ENCODE data around the gene WASHC4.
"Not testable (repeated sequence)": the region's sequence is repeated elsewhere in the genome, so short reads cannot be mapped to it uniquely, and the experiment has no call there.

The WASHC4 gene

GRCh38 chr12:105090361-105090760, 17.2 kb upstream of the WASHC4 start:
- DNase-seq (ENCODE audit: low read depth in 2 of 3, low spot score in 2 of 3): no peak

GRCh38 chr12:105091476-105092206, 15.9 kb upstream of the WASHC4 start:
- no peak for DNase-seq (ENCODE audit: low read depth in 2 of 3, low spot score in 2 of 3)

- no peak for DNase-seq (ENCODE audit: low read depth in 2 of 3, low spot score in 2 of 3)
These were observed 15.2 kb upstream of the WASHC4 start for GRCh38 chr12:105092336-105092735.

- not testable (repeated sequence) for DNase-seq (ENCODE audit: low read depth in 2 of 3, low spot score in 2 of 3)
These were observed 12.2 kb upstream of the WASHC4 start for GRCh38 chr12:105095338-105095737.

- DNase-seq (ENCODE audit: low read depth in 2 of 3, low spot score in 2 of 3): no peak
These were observed 8.2 kb upstream of the WASHC4 start for GRCh38 chr12:105099356-105099755.

GRCh38 chr12:105100207-105100985, 7.1 kb upstream of the WASHC4 start:
- no peak for DNase-seq (ENCODE audit: low read depth in 2 of 3, low spot score in 2 of 3)

GRCh38 chr12:105100998-105101397, 6.5 kb upstream of the WASHC4 start:
- no peak for DNase-seq (ENCODE audit: low read depth in 2 of 3, low spot score in 2 of 3)

- DNase-seq (ENCODE audit: low read depth in 2 of 3, low spot score in 2 of 3): no peak
These were observed 4.9 kb upstream of the WASHC4 start for GRCh38 chr12:105102673-105103072.

- no peak for DNase-seq (ENCODE audit: low read depth in 2 of 3, low spot score in 2 of 3)
These were observed 2.8 kb upstream of the WASHC4 start for GRCh38 chr12:105104762-105105161.

GRCh38 chr12:105106621-105107020, 910 bp upstream of the WASHC4 start:
- DNase-seq (ENCODE audit: low read depth in 2 of 3, low spot score in 2 of 3): no peak

GRCh38 chr12:105107171-105107493, 399 bp upstream of the WASHC4 start:
- DNase-seq (ENCODE audit: low read depth in 2 of 3, low spot score in 2 of 3): no peak

- DNase-seq (ENCODE audit: low read depth in 2 of 3, low spot score in 2 of 3): no peak
These were observed 2.1 kb downstream of the WASHC4 start for GRCh38 chr12:105109465-105110212.

GRCh38 chr12:105110851-105111250, 3.3 kb downstream of the WASHC4 start:
- no peak for DNase-seq (ENCODE audit: low read depth in 2 of 3, low spot score in 2 of 3)

GRCh38 chr12:105113094-105113493, 5.6 kb downstream of the WASHC4 start:
- DNase-seq (ENCODE audit: low read depth in 2 of 3, low spot score in 2 of 3): no peak

- no peak for DNase-seq (ENCODE audit: low read depth in 2 of 3, low spot score in 2 of 3)
These were observed 9.4 kb downstream of the WASHC4 start for GRCh38 chr12:105116969-105117368.

GRCh38 chr12:105120551-105120950, 13.0 kb downstream of the WASHC4 start:
- no peak for DNase-seq (ENCODE audit: low read depth in 2 of 3, low spot score in 2 of 3)

GRCh38 chr12:105138248-105138647, 30.7 kb downstream of the WASHC4 start:
- no peak for DNase-seq (ENCODE audit: low read depth in 2 of 3, low spot score in 2 of 3)

- no peak for DNase-seq (ENCODE audit: low read depth in 2 of 3, low spot score in 2 of 3)
These were observed 33.9 kb downstream of the WASHC4 start for GRCh38 chr12:105141320-105141922.

- DNase-seq (ENCODE audit: low read depth in 2 of 3, low spot score in 2 of 3): no peak
These were observed 34.7 kb downstream of the WASHC4 start for GRCh38 chr12:105142259-105142658.

- DNase-seq (ENCODE audit: low read depth in 2 of 3, low spot score in 2 of 3): no peak
These were observed 48.7 kb downstream of the WASHC4 start for GRCh38 chr12:105156260-105156659.

- no peak for DNase-seq (ENCODE audit: low read depth in 2 of 3, low spot score in 2 of 3)
These were observed 50.1 kb downstream of the WASHC4 start for GRCh38 chr12:105157606-105158005.

- no peak for DNase-seq (ENCODE audit: low read depth in 2 of 3, low spot score in 2 of 3)
These were observed 51.3 kb downstream of the WASHC4 start for GRCh38 chr12:105158876-105159275.

Data from activated CD8-positive, alpha-beta memory T cell treated with anti-CD3 and anti-CD28 coated beads for 48 hours (primary cell).